Activated naive CD8-positive, alpha-beta T cell treated with anti-CD3 and anti-CD28 coated beads, Interleukin-2, amount 50 U/mL, for 16 hours (primary cell): Measurements from ENCODE around the gene CELF5.
A peak's percentile ranks its signal among the peaks of the same experiment; 100 is the strongest.

ENCODE experiments used
- DNase-seq: peaks from one replicate; pipeline ENCODE4 v3.0.0-alpha.2; 2020; ENCODE audit warnings: low read depth, low spot score

Gene CELF5

GRCh38 chr19:3224346-3225168 lies at the start of gene CELF5:
Gene CELF5 (plus strand): TSS chr19:3224661. CDS start chr19:3224740, 79 bp downstream.
- peak; percentile 14 for DNase-seq

DNA sequence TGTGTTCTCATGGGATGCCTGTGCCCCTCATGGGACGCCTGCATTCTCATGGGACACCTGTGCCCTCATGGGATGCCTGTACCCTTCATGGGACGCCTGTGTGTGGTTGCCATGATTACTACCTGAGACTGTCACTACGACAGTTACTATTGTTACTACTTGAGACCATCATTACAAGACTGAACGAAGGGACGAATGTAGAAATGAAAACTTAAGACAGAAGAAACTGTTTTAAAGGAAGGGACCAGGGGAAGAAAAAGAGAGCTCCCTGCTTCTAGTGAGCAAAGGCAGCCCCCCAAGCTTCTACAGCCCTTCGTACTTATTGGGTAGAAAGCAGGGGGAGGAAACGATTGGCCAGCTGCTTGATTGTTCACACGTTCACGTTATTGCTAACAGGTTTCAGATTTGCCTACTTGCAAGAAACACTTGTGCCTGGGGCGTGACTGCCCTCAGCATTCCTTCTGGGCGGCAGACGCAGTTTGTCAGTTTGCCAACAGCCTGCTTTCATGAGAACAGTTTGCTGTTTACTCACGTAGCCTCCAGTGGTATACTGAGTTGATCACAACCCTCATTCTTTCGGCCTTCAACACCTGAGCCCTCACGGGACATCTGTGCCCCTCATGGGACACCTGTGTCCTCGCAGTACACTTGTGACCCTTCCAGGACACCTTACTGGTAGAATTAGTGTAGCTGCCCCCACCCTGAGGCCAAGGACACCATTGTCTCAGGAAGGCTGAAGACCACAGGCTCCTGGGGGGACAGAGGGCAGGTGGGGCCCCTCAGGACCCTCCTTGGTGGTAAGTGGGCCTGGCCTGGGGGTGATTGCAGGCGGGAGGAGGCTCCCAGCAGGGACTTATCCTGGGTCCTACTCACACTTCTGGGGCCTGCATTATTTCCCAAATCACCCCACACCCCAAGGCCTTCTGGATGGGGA lies 48.4 kb upstream of the CELF5 start:
- DNase-seq, result no peak

- no peak for DNase-seq
Observed at GRCh38 chr19:3176715-3177501, 47.6 kb upstream of the CELF5 start.

GRCh38 chr19:3178377-3178972 lies 46.0 kb upstream of the CELF5 start, which contains the start of gene S1PR4:
Gene S1PR4 (plus strand): TSS chr19:3178769. CDS start chr19:3178793, 24 bp downstream.
- DNase-seq, result peak; percentile 49

DNA sequence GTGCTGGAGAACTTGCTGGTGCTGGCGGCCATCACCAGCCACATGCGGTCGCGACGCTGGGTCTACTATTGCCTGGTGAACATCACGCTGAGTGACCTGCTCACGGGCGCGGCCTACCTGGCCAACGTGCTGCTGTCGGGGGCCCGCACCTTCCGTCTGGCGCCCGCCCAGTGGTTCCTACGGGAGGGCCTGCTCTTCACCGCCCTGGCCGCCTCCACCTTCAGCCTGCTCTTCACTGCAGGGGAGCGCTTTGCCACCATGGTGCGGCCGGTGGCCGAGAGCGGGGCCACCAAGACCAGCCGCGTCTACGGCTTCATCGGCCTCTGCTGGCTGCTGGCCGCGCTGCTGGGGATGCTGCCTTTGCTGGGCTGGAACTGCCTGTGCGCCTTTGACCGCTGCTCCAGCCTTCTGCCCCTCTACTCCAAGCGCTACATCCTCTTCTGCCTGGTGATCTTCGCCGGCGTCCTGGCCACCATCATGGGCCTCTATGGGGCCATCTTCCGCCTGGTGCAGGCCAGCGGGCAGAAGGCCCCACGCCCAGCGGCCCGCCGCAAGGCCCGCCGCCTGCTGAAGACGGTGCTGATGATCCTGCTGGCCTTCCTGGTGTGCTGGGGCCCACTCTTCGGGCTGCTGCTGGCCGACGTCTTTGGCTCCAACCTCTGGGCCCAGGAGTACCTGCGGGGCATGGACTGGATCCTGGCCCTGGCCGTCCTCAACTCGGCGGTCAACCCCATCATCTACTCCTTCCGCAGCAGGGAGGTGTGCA lies 45.3 kb upstream of the CELF5 start:
- DNase-seq, result no peak

DNA sequence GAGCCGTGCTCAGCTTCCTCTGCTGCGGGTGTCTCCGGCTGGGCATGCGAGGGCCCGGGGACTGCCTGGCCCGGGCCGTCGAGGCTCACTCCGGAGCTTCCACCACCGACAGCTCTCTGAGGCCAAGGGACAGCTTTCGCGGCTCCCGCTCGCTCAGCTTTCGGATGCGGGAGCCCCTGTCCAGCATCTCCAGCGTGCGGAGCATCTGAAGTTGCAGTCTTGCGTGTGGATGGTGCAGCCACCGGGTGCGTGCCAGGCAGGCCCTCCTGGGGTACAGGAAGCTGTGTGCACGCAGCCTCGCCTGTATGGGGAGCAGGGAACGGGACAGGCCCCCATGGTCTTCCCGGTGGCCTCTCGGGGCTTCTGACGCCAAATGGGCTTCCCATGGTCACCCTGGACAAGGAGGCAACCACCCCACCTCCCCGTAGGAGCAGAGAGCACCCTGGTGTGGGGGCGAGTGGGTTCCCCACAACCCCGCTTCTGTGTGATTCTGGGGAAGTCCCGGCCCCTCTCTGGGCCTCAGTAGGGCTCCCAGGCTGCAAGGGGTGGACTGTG lies 44.6 kb upstream of the CELF5 start:
- DNase-seq, result no peak

GRCh38 chr19:3183721-3184641 lies 40.5 kb upstream of the CELF5 start:
- DNase-seq, result no peak

DNA sequence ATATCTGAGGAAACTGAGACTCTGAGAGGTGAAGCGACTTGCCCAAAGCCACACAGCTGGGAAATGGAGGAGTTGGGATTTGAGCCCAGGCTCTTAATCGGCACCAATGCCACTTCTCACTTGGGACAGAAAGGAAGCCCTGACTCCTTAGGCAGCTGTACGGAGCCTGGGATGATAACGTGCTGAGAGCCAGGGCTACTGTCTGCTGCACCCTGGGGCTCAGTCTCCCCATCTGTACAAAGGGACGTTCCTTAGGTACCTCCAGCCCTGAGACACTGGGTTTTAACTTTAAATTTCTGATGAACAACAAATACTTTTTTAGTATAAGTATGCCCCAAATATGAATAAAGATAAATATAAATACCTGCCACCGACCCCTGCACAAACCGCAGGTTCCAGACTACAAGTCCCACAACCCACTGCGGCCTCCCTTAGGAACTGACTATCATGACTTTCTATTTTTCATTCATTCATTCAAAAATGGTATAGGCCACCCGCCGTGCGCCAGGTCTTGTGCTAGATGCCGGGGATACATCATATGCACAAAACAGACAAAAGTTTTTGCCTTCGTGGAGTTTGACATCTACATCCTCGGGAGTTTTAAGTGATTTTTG lies 39.5 kb upstream of the CELF5 start:
- DNase-seq, result no peak

GRCh38 chr19:3185461-3186159 lies 38.9 kb upstream of the CELF5 start, which contains the start of gene NCLN:
Gene NCLN (plus strand): TSS chr19:3185930. CDS start chr19:3186031, 101 bp downstream.
- DNase-seq, result peak; percentile 85

DNA sequence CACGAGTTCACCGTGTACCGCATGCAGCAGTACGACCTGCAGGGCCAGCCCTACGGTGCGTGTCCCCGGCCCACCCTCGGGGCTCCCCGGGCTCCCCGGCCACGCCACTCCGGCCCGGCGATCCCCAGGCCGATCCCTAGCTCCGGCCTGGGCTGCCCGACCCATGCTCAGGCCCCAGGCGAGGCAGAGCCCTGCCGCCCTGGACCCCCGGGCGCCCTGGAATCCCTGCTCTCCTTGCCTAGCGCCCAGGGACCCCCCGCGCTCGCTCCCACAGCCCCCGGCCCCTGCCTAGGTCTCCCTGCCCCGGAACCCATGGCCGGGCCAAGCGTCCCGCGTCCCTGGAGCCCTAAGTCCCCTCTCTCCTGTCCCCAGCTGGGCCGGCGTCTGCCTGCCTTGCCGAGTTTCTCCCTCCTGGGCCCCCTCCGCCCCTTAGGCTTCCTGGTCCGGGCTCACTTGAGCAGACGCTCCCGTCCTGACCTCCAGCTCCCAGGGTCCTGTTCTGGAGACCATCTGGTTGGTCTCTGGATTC lies 38.2 kb upstream of the CELF5 start:
- no peak for DNase-seq

DNA sequence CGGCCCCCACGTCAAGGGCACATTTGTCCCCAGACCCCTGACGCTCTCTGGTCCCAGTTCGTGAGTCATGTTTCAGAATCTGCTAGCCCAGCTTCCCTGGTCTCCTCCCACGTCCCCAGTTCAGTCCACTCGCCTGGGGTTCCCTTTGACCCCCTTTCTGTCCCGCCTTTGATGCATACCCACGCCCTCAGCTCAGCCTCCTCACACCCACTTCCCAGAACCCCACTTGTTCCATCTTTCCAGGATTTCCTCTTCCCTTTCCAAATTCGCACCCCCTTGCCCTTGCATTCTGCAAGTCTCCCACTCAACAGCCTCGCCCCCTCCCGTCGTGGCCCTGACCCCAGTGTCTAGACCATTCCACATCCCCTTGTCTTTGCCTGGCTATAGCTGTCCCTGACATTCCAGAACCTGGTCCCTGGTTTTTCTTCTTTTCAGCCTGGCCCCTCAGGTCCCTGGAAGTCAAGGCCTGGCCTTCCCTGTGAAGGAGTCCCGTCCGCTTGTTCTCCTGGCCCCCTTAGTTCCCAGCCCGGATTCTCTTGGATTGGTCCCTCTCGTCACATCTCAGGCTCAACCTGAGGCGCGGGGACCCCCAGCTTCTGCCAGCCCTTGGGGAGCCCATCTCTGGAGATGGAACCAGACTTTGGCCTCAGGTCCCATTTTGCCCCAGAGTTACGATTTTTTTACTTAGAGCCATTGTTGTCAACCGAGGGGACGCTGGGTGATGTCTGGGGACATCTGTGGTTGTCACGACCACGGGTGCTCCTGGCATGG lies 37.4 kb upstream of the CELF5 start:
- DNase-seq, result no peak

DNA sequence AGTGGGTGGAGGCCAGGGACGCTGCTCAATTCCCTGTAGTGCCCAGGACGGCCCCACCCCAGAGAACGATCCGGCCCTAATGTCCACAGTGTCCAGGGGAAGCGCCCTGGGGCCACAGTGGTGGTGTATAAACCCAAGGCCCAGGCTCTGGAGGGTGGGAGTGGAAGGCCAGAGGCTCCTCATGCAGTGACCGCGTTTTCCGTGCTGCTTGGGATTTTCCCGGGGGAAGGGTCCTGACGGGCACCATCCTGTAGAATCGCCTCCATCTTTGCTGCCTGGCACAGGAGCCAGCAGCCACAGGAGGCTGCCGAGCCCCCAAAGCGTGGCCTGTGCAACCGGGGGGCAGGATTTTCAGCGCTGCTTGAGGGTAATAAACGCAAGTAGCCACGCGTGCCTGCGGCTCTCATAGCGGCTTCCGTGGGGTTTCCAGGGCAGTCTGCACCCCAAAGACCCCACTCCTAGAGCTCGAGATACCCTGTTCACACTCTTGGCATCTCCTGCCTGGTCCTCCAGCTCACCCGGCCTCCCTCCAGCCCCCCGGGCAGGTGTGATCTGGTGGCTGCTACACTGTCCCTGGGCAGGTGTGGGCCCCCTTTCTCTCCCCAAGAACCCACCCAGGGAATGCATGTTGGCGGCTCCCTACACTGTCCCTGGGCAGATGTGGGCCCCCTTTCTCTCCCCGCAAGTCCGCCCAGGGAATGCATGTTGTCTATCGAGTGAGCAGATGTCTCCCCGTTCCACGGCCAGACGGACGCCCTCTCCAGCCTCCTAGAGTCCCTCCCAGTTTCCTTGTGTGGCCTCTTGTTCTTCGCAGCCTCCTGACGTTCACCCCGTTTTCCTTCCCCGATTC lies 36.6 kb upstream of the CELF5 start:
- DNase-seq, result no peak

GRCh38 chr19:3188627-3189596 lies 35.5 kb upstream of the CELF5 start:
- DNase-seq, result no peak

GRCh38 chr19:3189702-3190469 lies 34.6 kb upstream of the CELF5 start:
- no peak for DNase-seq
